GOT3 (cell line): ENCODE data around the gene NSD1.
"Not testable (repeated sequence)": the region's sequence is repeated elsewhere in the genome, so short reads cannot be mapped to it uniquely, and the experiment has no call there.

ENCODE experiments used
- DNase-seq: peaks from one replicate; lab custom pipeline; 2025; ENCODE audit warnings: mixed read lengths; lab: John Stamatoyannopoulos, UW

NSD1 gene

DNA sequence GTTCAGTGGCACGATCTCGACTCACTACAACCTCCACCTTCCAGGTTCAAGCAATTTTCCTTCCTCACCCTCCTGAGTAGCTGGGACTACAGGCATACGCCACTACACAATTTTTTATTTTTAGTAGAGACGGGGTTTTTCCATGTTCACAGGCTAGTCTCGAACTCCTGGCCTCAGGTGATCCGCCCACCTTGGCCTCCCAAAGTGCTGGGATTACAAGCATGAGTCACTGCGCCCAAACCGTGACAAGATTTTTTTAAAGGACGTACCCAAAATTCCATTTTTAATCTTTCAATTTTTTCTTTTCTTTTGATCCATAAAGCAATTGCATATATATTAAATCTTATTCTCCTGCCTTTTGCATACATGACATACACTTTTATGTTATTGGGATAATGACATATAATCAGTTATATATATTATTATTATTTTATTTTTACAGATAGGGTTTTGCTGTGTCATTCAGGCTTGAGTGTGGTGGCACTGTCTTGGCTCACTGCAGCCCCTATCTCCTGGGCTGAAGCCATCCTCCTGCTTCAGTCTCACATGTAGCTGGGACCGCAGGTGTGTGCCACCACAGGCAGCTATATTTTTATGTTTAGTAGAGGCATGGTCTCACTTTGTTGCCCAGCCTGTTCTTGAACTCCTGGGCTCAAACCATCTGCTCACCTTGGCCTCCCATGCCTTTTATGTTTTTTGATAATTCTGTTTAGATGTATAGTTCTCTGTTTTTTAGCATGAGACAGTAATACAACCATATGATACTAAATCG is 98.1 kb downstream of the NSD1 start:
- no peak for DNase-seq

- no peak for DNase-seq
Observed at GRCh38 chr5:177232358-177232757, 98.8 kb downstream of the NSD1 start.

GRCh38 chr5:177232761-177233160 is 99.2 kb downstream of the NSD1 start:
- DNase-seq = no peak

DNA sequence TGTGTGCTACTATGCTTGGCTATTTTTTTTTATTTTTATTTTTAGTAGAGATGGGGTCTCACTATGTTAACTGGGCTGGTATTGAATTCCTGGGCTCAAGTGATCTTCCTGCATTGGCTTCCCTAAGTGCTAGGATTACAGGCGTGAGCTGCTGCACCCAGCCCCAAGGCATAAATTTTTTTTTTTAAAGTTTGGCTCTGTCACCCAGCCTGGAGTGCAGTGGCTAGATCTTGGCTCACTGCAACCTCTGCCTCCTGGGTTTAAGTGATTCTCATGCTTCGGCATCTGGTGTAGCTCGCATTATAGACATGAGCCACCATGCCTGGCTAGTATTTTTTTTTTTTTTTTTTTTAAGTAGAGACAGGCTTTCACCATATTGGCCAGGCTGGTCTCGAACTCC is 99.6 kb downstream of the NSD1 start:
- no peak for DNase-seq

GRCh38 chr5:177233802-177234201 is 100.2 kb downstream of the NSD1 start:
- DNase-seq = no peak

GRCh38 chr5:177234841-177235240 is 101.3 kb downstream of the NSD1 start:
- no peak for DNase-seq

DNA sequence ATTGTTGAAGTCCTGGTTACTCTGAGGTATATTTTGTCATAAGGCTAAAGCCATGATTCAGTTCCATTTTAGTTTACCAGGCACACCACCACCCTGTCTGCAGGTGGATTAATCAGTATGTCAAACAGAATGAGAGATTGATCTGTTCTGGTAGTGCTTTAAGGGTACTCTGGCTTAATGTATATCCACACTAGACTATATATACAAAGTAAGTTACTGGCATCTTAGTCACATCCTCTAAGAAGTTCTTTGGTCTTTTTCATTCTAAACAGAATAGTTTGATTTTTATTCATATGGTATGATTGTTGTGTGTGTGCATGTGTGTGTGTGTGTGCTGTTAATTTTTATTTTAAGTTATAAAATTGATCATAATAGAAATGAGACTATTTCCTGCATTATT is 108.2 kb downstream of the NSD1 start:
- DNase-seq = no peak

DNA sequence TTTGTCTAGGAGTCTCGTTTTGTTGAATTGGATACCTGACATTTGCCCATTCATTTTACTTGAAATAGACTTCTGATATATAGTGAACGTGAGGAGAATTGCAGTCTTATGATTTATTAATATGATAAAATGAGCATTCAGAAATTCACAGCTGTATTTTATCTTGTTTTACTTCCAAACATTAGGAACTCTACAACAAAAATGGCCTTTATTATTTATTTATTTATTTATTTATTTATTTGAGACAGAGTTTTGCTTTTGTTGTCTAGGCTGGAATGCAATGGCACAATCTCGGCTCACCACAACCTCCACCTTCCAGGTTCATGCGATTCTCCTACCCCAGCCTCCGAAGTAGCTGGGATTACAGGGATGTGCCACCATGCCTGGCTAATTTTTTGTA is 108.7 kb downstream of the NSD1 start:
- DNase-seq = no peak

DNA sequence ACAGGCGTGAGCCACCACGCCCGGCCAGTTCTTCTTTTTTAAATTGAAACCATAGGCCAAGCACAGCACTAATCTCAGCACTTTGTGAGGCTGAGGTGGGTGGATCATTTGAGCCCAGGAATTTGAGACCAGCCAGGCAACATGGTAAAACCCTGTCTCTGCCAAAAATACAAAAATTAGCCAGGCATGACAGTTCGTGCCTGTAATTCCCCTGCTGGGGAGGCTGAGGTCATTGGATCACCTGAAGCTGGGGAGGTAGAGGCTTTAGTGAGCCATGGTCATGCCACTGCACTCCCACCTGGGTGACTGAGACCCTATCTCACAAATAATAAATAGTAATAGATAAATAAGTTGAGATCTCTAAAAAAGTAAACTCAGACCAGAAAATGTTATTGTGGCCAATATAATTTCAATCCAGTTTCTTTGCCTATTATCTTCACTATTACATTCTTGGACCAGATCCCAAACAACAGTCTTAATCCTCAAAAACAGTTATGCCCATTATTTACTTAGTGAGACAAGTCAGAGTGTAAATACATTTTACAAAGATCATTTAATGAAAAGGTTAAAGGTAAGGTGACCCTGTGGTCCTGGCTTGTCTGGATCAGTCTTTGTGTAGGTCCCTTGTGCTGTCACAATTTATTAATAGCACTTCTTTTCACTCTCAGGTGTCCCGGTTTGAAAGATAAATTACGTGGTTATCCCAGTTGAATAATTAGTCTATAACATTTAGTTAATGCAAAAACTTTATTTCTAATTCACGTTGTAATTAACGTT is 116.4 kb downstream of the NSD1 start:
- DNase-seq = no peak

DNA sequence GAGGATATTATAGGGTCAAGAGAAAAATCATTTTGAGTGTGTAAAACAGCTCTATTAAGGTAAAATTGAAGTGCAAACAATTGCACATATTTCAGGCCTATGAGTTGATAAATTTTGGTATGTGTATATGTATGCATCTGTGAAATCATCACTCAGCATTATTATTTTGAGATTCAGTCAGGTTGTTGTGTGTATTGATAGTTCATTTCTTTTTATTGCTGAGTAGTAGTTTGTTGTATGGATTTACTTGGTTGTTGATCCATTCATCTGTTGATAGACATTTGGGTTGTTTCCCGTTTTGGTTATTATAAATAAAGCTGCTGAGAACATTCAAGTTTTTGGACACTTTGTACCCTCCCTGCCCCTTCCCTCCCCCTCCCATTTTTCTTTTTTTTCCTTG is 119.7 kb downstream of the NSD1 start:
- DNase-seq = no peak

DNA sequence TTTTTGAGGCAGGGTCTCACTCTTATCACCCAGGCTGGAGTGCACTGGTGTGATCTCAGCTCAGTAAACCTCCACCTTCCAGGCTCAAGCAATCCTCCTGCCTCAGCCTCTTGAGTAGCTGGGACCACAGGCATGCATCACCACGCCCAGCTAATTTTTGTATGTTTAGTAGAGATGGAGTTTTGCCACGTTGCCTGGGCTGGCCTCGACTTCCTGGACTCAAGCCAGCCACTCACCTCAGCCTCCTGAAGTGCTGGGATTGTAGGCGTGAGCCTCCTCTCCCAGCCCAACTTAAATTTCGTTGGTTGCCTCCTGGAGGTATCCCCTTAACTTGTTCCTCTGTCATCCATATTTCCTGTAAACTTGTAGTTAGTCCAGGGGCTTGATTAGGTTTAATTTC is 122.7 kb downstream of the NSD1 start:
- no peak for DNase-seq

GRCh38 chr5:177258711-177259110 is 125.1 kb downstream of the NSD1 start:
- DNase-seq = not testable (repeated sequence)

GRCh38 chr5:177260961-177261360 is 127.4 kb downstream of the NSD1 start:
- no peak for DNase-seq

DNA sequence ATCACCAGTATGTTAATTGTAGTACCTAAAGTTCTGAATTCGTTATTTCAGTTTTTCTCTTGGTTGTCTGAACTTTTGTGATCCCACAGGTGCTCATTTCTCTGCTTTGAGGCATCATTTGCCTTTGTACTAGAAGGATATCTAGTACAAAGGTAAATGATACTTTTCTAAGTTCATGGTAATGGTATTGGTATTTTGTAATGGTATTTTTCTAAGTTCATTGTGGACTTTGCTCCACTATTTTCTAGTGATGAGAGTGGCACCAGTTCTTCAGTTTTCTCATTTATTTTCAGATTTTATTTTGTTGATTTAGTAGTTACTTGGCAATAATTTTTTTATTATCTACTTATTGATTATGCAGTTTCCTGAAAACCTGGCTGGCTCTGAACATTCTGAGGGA is 127.9 kb downstream of the NSD1 start:
- DNase-seq = no peak

DNA sequence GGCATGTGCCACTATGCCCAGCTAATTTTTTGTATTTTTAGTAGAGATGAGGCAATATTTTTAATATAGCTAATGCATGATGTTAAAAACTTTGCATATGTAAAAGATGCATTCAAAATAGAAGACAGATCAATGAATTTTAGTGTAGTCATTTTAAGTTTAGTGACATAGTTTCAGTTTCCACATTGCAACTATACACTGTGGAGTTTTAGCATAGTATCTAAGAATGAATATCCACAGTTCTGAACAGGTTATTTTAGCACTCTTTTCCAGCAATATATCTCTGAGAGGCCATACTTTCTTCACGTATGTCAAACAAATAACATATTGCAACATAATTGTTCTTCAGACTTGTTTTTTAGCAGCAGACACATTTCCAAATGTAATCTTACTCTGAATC is 130.6 kb downstream of the NSD1 start:
- DNase-seq = no peak

DNA sequence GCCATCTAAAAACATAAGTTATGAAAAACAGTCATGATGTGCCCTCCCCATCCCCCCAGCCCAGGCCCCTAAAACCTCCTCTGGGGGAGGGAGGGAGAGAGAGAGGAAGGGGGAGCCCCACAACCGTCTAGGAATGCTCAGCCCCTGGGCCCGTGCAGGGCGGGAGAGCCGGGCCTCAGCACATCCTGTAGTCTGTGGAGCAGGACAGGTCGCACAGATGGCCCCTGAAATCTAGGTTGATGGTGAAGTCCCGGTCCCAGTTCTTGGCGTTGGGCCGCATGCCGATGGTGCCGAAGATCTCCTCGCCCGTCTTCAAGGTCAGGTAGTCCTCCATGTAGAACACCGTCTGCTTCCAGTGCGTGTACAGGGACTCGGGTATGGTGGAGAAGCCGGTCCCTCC is 131.8 kb downstream of the NSD1 start:
- DNase-seq = no peak

DNA sequence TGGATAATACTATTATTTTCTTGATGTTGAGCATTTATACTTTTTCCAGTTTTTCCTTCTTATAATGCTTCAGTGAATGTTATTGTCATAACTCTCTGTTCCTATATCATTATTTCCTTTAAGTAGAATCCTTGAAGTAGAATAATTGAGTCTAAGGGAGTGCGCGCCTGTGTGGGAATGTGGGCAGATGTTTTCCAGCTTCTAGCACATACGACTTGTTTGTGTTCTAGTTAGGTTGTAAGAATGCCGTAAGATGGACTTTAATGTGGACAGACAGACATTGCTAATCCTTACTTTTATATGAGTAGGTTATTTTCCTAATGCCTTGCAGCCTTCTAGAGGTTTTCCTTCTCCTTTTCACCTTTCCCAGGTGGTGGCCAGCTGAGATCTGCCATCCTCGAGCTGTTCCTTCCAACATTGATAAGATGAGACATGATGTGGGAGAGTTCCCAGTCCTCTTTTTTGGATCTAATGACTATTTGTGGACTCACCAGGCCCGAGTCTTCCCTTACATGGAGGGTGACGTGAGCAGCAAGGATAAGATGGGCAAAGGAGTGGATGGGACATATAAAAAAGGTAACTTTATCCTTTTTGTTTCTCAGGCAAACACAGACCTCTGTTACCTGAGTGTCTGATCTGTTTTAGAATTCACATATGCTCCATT is 135.8 kb downstream of the NSD1 start:
- DNase-seq = no peak

- DNase-seq = no peak
Observed at GRCh38 chr5:177269976-177270375, 136.4 kb downstream of the NSD1 start.

GRCh38 chr5:177270653-177271052 is 137.1 kb downstream of the NSD1 start:
- DNase-seq = no peak

DNA sequence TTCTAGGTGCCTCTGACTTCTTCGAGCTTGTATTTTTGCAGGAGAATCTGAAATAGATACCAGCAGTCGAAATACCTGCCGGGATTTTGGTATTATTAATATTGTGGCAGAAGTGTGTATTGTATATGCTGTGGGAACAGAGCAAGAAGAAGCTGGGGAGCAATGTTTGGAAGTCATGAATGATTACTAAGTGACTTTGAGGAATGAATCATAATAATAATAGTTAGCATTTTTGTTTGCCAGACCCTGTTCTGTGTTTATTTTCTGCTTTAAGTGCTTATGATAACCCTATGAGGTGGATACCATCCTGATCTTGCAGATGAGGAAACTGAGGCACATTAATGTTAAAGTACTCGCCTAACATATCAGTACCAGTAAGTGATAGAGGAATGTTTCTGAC is 137.5 kb downstream of the NSD1 start:
- no peak for DNase-seq

DNA sequence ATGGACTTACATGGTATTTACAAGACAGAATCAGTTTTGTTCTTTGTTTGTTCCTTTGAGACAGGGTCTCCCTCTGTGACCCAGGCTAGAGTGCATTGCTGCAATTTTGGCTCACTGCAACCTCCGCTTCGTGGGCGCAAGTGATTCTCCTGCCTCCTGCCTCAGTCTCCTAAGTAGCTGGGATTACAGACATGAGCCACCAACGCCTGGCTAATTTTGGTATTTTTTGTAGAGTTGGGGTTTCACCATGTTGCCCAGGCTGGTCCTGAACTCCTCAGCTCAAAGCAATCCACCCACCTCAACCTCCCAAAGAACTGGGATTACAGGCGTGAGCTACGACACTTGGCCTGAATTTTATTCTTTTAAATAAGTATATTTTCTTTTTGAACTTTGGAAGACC is 142.3 kb downstream of the NSD1 start:
- DNase-seq = no peak

- DNase-seq = no peak
Observed at GRCh38 chr5:177276886-177277285, 143.3 kb downstream of the NSD1 start.

DNA sequence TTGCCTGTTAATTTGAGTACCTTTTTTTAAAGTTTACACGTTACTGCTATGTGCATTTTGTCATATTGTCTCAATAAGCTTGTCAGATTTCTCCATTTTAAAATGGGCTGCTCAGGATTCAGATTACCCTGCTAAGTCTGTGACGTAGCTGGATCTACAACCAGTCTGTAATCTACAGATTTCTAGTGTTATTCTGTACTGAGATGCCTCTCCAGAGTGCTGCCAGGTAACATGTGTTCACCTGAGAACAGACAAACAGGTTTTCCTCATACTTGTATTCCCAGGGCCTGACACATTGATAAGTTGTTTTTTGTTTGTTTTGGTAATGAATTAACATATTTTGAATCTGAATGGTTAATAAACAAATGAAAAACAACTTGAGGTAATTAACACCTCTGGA is 154.6 kb downstream of the NSD1 start:
- DNase-seq = no peak
